Stimulated activated CD4-positive, alpha-beta T cell treated with anti-CD3 and anti-CD28 coated beads, Interleukin-4, amount 100 ng/mL, for 1 hour (primary cell): ENCODE measurements around the gene ULK4.
"Not testable (repeated sequence)": the region's sequence is repeated elsewhere in the genome, so short reads cannot be mapped to it uniquely, and the experiment has no call there.

Source experiments
- DNase-seq: peaks from one replicate; pipeline ENCODE4 v3.0.0-alpha.2; 2020

The ULK4 gene

GRCh38 chr3:41956574-41956973 lies 5.3 kb downstream of the ULK4 start:
- no peak for DNase-seq

- DNase-seq, result no peak
These were observed 6.7 kb downstream of the ULK4 start for GRCh38 chr3:41955192-41955591.

- no peak for DNase-seq
These were observed 18.5 kb downstream of the ULK4 start for GRCh38 chr3:41943311-41943843.

GRCh38 chr3:41940393-41940792 lies 21.5 kb downstream of the ULK4 start:
- no peak for DNase-seq

- no peak for DNase-seq
These were observed 25.5 kb downstream of the ULK4 start for GRCh38 chr3:41936384-41936783.

- no peak for DNase-seq
These were observed 28.7 kb downstream of the ULK4 start for GRCh38 chr3:41933154-41933676.

GRCh38 chr3:41932464-41932863 lies 29.4 kb downstream of the ULK4 start:
- DNase-seq, result no peak

- no peak for DNase-seq
These were observed 41.4 kb downstream of the ULK4 start for GRCh38 chr3:41920406-41920965.

- DNase-seq, result no peak
These were observed 46.5 kb downstream of the ULK4 start for GRCh38 chr3:41915353-41915752.

- no peak for DNase-seq
These were observed 49.6 kb downstream of the ULK4 start for GRCh38 chr3:41912280-41912679.

GRCh38 chr3:41907330-41908073 lies 54.4 kb downstream of the ULK4 start:
- DNase-seq, result no peak

GRCh38 chr3:41900265-41900664 lies 61.6 kb downstream of the ULK4 start:
- DNase-seq, result no peak

GRCh38 chr3:41898631-41899030 lies 63.3 kb downstream of the ULK4 start:
- no peak for DNase-seq

- no peak for DNase-seq
These were observed 67.9 kb downstream of the ULK4 start for GRCh38 chr3:41893977-41894376.

GRCh38 chr3:41888368-41889076 lies 73.4 kb downstream of the ULK4 start:
- no peak for DNase-seq

- no peak for DNase-seq
These were observed 78.9 kb downstream of the ULK4 start for GRCh38 chr3:41882956-41883355.

GRCh38 chr3:41881233-41881821 lies 80.6 kb downstream of the ULK4 start:
- DNase-seq, result no peak

GRCh38 chr3:41880387-41880786 lies 81.5 kb downstream of the ULK4 start:
- DNase-seq, result no peak

- not testable (repeated sequence) for DNase-seq
These were observed 84.2 kb downstream of the ULK4 start for GRCh38 chr3:41877741-41878140.

GRCh38 chr3:41874022-41874421 lies 87.9 kb downstream of the ULK4 start:
- no peak for DNase-seq

GRCh38 chr3:41872157-41872556 lies 89.7 kb downstream of the ULK4 start:
- no peak for DNase-seq

GRCh38 chr3:41867533-41867932 lies 94.4 kb downstream of the ULK4 start:
- DNase-seq, result no peak

- DNase-seq, result no peak
These were observed 95.6 kb downstream of the ULK4 start for GRCh38 chr3:41866298-41866697.
